T-helper 2 cell treated with Interferon-gamma antibody and Interleukin-4, amounts not matched to agents 100 ng/mL and 5 ng/mL, for 36 hours (primary cell): ENCODE data around the gene COL25A1. TPM values are rescaled to one million over a fixed set of nuclear protein-coding genes. Genes with fewer than 3 reads are reported as not detected.

ENCODE experiments used
- intact Hi-C: fragments of 100-400 bp; cut with micrococcal nuclease; formaldehyde crosslinking; loops from one replicate; pipeline ENCODE4 v1.15.1; 2023
- total RNA-seq: library from RNA; stranded (reverse); gene quantifications from 2 replicates; pipeline ENCODE4 v1.2.3, GENCODE V29; 2022

COL25A1 gene
- total RNA-seq, 1 donor from 2014 or later, result not detected

GRCh38 chr4:109216085-109216696 is 86.3 kb downstream of the COL25A1 start:
- intact Hi-C loops, result loop anchor here (10.0 kb wide), 1 partner anchor 381 kb away; no protein-coding TSS in a partner anchor

DNA sequence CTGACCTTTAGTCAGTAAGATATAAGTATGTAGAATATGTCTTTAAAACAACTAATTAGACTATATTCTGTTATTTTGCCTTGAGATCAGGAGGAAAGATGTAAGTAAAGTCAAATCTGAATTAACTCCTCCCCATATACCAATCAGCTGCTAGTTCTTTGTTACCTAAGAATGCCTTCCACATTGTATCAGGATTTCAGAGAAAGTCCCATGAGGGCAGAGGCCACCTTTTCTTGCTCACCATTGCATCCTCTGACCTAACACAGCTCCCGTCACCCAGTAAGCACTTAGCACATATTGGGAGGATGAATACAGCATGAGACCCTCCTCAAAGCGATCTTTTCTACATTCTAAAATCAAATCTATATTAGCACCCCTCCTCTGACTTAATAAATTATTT is 87.0 kb downstream of the COL25A1 start:
- intact Hi-C loops, result loop anchor here (10.0 kb wide), 1 partner anchor 381 kb away; no protein-coding TSS in a partner anchor

DNA sequence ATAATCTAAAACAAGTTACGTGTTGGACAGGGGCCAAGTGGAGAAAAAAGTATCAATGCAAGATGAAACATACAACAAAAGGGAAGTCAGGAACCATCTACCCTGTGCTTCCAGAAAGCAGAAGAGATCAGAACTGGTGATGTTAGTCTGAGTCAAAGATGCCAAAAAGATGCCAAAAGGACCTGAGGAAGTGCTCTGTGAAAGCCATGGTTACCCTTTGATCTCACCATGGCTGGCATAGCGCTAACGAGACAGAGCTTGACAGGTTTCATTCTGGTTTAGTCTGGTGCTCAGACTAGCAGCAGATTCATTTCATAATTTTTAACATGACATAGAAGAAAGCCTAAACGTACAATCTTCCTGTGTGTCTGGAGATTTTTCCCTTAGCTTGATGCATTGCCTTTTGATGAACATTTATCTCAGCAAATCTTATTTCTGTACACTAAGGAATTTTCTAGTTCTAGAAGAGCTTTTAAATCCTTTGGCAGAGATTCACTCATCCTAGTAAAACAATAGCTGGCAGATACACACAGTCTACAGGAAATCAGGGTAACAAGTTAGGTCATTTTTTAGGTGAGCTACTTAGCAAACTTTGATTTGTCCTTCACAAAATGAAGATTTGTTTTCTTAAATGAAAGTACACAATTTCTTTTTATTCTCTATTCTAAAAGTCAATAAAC is 87.7 kb downstream of the COL25A1 start:
- intact Hi-C loops, result loop anchor here (10.0 kb wide), 1 partner anchor 380 kb away; no protein-coding TSS in a partner anchor

- intact Hi-C loops, result loop anchor here (10.0 kb wide), 1 partner anchor 378 kb away; no protein-coding TSS in a partner anchor
These were observed 89.4 kb downstream of the COL25A1 start for GRCh38 chr4:109213056-109213455.

DNA sequence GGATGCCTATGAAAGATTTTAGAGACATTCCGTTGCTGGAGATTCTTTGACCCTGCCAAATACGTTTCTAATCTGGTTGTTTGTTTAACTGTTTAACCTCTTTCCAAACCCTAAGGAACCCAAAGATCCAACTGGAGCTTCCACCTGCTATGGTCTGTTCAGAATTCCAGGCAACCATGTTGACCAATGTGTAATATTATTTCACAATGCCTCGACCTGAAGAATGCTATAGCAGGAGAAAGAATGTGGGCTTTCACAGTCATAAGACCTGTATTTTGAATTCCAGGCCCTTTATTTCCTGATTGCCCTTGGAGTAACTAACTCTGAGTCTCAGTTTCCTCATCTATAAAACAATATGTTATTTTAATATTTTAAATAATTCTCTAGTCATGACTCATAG is 90.8 kb downstream of the COL25A1 start:
- intact Hi-C loops, result loop anchor here (10.0 kb wide), 1 partner anchor 377 kb away; no protein-coding TSS in a partner anchor

- intact Hi-C loops, result loop anchor here (10.0 kb wide), 1 partner anchor 375 kb away; no protein-coding TSS in a partner anchor
These were observed 92.8 kb downstream of the COL25A1 start for GRCh38 chr4:109209647-109210046.

DNA sequence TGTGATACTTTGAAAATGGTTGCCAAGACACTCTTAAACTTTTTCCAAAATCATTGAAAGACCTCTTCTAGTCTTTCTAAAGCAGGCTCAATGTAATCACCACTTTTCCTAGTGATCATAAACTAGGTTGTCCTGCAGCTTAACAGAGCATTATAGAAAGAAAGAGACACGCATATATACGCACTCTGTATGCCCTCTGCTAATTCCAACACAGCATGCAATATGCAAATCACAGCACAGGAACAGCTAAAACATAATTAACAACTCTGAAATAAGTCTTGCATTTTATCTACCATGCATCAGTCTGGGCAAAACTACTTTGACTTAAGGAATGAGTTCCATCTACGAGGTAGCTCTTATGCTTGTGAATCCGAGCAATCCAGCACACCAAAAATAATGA is 94.6 kb downstream of the COL25A1 start:
- intact Hi-C loops, result no loop called here

DNA sequence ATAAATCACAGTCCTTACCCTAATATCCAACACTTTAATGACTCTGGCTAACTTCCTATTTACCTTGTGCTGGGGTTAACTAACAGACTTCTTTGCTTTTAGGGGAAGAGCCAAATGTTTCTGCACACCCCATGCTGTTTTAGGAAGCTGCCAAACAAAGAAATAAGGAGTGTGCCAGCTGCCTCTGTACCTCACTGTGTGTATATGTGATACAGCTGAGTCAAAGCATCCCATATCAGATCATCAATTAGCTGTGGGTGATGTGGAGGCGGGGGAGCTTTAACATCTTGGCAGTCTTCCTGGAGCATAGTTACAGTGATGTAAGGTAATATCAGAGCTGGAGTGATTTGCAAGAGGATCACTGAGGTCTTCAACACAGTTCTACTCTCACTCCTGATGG is 95.4 kb downstream of the COL25A1 start:
- intact Hi-C loops, result no loop called here

GRCh38 chr4:109206620-109207019 is 95.8 kb downstream of the COL25A1 start:
- intact Hi-C loops, result no loop called here

GRCh38 chr4:109205186-109205585 is 97.3 kb downstream of the COL25A1 start:
- intact Hi-C loops, result no loop called here

GRCh38 chr4:109199585-109199984 is 102.9 kb downstream of the COL25A1 start:
- intact Hi-C loops, result no loop called here

DNA sequence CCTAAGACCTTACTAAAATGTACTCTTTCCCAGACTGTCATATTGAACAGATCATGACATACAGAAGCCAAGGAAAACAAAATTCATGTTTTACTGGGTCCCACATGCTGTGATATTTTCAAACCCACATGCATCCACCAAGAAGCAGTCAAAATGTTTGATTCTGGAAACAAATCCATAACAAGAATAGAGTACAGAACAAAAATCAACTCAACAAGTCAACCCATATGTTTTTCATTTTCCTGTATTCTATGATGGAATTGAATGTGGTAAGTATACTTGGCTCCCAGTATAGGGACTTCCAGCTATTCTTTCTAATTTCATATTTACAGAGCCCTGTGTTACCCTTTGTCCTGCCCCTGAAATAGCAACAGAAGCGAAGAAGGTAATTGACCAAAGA is 106.8 kb downstream of the COL25A1 start:
- intact Hi-C loops, result no loop called here

DNA sequence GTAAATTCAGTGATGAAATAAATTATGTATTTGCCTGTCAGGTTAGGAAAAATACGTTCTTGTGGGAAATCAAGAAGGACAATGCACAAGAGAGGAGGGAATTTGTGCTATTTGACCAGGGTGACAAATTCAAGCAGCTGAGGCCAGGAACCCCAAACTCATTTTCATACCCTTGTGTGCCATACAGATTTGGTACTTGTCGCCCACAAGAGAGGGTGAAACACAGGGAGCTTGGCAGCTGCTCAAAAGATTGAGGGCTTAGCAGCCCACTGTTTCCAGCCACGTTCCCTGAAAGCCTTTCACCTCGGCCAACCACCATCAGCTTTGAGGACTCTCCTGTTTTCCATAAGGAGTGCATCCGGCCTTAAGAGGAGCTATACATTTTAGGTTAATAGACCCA is 111.2 kb downstream of the COL25A1 start:
- intact Hi-C loops, result no loop called here

DNA sequence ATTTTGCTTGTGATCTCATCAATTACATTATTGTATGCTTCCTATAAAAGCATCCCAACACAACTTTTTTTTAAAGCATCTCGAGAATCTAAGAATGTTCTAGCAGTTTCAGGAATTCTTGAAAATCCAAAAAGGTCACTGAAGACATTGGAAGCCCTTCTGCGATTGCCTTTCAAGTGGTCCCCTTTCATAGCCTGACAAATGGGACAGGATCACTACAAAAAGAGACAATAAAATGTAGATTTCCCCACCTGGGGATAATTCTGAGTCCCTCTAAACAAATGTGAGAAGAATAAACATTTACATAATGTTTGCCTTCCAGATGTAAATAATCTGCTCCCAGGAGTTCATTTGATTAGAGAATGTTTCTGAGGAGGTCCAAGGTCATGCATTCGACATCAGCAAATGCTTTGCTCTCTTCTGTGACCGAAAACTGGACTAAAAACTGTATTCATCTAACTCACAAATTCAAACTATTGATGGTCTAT is 116.0 kb downstream of the COL25A1 start:
- intact Hi-C loops, result no loop called here

DNA sequence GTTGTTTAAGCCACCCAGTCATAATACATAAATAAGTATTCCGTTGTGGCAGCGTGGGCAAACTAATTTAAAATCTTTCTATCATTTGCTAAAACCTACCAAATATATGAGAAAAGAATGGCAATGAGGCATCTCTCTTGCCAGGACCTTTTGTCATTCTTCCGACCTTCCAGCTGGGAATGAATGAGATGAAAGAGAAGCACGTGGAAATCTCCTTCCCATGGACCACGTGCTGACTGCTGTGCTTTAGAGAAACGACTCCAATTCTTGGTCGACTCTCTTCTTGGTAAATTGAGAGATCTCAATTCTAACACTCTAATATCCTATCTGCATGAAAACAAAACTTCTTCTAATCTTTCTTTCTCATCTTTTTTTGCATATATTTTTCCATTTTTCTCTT is 116.5 kb downstream of the COL25A1 start:
- intact Hi-C loops, result no loop called here

- intact Hi-C loops, result no loop called here
These were observed 116.9 kb downstream of the COL25A1 start for GRCh38 chr4:109185548-109185947.

DNA sequence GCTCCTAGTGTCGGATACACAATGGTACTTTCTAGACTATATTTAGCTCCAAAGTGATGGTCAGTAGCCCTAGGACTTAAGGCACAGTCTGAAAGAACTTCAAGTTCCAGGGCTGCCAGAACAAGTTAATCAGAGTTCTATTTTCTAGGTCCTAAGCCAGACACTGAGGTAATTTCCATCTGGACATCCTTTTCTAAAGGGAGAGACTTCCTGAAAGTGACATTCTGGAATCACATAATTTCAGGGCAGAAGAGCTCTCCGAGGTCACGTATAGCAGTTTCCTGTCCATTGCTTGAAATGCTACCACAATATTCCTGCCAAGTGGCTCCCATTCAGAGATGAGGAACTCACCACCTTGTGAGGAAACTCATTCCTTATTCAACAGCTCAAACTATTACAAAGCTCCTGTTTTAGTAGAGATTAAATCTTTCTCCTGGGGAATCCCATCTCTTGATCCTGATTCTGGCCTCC is 117.9 kb downstream of the COL25A1 start:
- intact Hi-C loops, result no loop called here

DNA sequence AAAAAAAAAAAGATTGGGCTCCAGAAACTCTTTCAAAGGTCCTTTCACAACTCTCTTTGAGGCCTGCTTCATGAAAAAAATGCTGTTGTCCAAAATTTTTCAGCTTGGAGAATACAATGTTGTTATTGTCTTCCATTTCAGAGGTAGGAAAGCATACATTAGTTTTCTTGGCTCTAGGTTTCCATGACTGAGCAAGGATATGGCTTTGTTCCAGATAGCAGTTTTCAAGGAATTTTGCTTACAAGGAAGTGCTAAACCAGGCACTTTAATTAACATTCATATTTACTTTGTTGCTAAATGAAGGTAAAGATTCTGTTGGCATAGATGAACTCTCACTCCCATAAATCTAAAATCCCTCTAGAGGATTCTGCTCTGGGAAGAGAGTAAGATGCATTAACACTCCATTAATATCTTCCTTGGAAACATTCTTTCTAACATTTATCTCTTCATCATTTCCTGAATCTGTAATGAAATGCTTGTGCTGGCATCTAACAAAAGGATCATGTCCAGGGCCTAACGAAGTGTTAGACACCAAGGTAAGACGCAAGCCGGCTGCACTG is 118.4 kb downstream of the COL25A1 start:
- intact Hi-C loops, result no loop called here

GRCh38 chr4:109182696-109183095 is 119.8 kb downstream of the COL25A1 start:
- intact Hi-C loops, result no loop called here

DNA sequence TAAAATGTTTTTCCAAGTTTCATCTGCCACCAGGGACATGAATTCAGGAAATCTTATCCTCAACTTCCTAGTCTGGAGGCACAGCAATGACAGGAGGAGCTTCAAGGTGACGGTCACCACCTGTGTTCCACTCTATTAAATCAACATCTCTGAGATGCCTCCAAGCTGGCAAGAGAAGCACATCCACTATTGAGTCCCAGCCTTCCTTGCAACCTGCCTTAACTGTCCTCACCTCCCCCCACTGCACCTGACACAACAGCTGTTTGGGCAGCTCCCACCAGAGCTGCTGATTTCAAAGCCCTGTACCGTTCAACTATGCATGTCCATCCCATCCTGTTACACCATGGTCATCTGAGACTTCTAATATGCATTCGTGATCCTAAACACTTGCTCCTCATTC is 123.4 kb downstream of the COL25A1 start:
- intact Hi-C loops, result no loop called here

- intact Hi-C loops, result no loop called here
These were observed 125.2 kb downstream of the COL25A1 start for GRCh38 chr4:109177096-109177810.
